Measurements from ENCODE around the gene SLC8A3. TPM values are rescaled to one million over a fixed set of nuclear protein-coding genes. Genes with fewer than 3 reads are reported as not detected.

The SLC8A3 gene
- total RNA-seq, 4 donors from 2014 or later: 0.18 to 4.1 (median 0.69) TPM

- Histone ChIP-seq H3K27me3 (no peaks in the 10 kb centered on the region), H3K36me3 (no peaks in the 10 kb centered on the region), H3K27ac (no peak overlapping the region), H3K4me1 (no peaks in the 10 kb centered on the region), H3K4me3 (no peak overlapping the region), H3K9me3 (no peaks in the 10 kb centered on the region)
- no peak for DNase-seq
- TF ChIP-seq POLR2A (IDR thresholded peaks at IDR 0.05) (no peak), CTCF (IDR thresholded peaks at IDR 0.05) (no peak)
Measured at GRCh38 chr14:70002589-70003346, 186.0 kb downstream of the SLC8A3 start.

- DNase-seq: no peak
- no peaks in the 10 kb centered on the region for H3K9me3 ChIP-seq
- H3K4me1 ChIP-seq: no peaks in the 10 kb centered on the region
- no peaks in the 10 kb centered on the region for H3K27me3 ChIP-seq
- TF ChIP-seq POLR2A (IDR thresholded peaks at IDR 0.05) (no peak), CTCF (IDR thresholded peaks at IDR 0.05) (no peak)
- no peaks in the 10 kb centered on the region for H3K36me3 ChIP-seq
- no peak overlapping the region for H3K4me3 ChIP-seq
- no peak overlapping the region for H3K27ac ChIP-seq
Measured at GRCh38 chr14:70000601-70001000, 188.2 kb downstream of the SLC8A3 start.

- TF ChIP-seq CTCF (IDR thresholded peaks at IDR 0.05): no peak
- no peak for TF ChIP-seq POLR2A (IDR thresholded peaks at IDR 0.05)
- Histone ChIP-seq H3K4me3 (no peak overlapping the region), H3K27me3 (no peaks in the 10 kb centered on the region), H3K36me3 (no peaks in the 10 kb centered on the region), H3K27ac (no peak overlapping the region), H3K9me3 (no peaks in the 10 kb centered on the region), H3K4me1 (no peaks in the 10 kb centered on the region)
- no peak for DNase-seq
Measured at GRCh38 chr14:69999261-69999674, 189.5 kb downstream of the SLC8A3 start.

GRCh38 chr14:69997849-69998248 lies 190.9 kb downstream of the SLC8A3 start:
- no peak for DNase-seq
- no peak overlapping the region for H3K4me3 ChIP-seq
- H3K27me3 ChIP-seq: no peaks in the 10 kb centered on the region
- no peak overlapping the region for H3K27ac ChIP-seq
- no peaks in the 10 kb centered on the region for H3K36me3 ChIP-seq
- no peaks in the 10 kb centered on the region for H3K4me1 ChIP-seq
- no peaks in the 10 kb centered on the region for H3K9me3 ChIP-seq
- TF ChIP-seq POLR2A (IDR thresholded peaks at IDR 0.05): no peak
- no peak for TF ChIP-seq CTCF (IDR thresholded peaks at IDR 0.05)

- Histone ChIP-seq H3K9me3 (no peaks in the 10 kb centered on the region), H3K27ac (no peak overlapping the region), H3K27me3 (no peaks in the 10 kb centered on the region), H3K36me3 (no peaks in the 10 kb centered on the region), H3K4me3 (no peak overlapping the region), H3K4me1 (no peaks in the 10 kb centered on the region)
- DNase-seq: no peak
- no peak for TF ChIP-seq CTCF (IDR thresholded peaks at IDR 0.05)
- no peak for TF ChIP-seq POLR2A (IDR thresholded peaks at IDR 0.05)
Measured at GRCh38 chr14:69996216-69996615, 192.5 kb downstream of the SLC8A3 start.

Other genes with a start within 250 kb of the SLC8A3 start
- 10 to 100 TPM; 15.4 to 48.7 (median 25.9) TPM for gene COX16, start 170.7 kb upstream of the SLC8A3 start, total RNA-seq
- 10 to 100 TPM; 34.4 to 40.2 (median 38.9) TPM for gene SYNJ2BP, start 228.1 kb upstream of the SLC8A3 start, total RNA-seq